Heart left ventricle (tissue), 16 donors: ENCODE results near the gene XDH. TPM values are rescaled to one million over a fixed set of nuclear protein-coding genes. Genes with fewer than 3 reads are reported as not detected.

Experiments used
- ATAC-seq, 4 donors: fragments of 200-7000 bp; cut with Tn5 transposase; one replicate each; pipeline ENCODE4 v1.9.1; 2020 to 2022; ENCODE audit warnings: moderate library complexity in 4 of 4, mild to moderate bottlenecking in 3 of 4, moderate number of reproducible peaks in 1 of 4
- DNase-seq, 5 donors: peaks; one replicate each; pipeline ENCODE4 v3.0.0-alpha.2; 2020
- H3K27ac ChIP-seq, 12 donors: fragments of 200-600 bp; sonication (generic) in 4 of 12; one replicate each; pipeline versions ENCODE4 v1.5.0 to v1.8.0; 2016 to 2022; ENCODE audit warnings: mild to moderate bottlenecking in 2 of 12
- H3K27me3 ChIP-seq, 9 donors: fragments of 200-600 bp; sonication (generic) in 2 of 9; one replicate each; pipeline versions ENCODE4 v1.5.1 to v1.8.0; 2016 to 2022; ENCODE audit warnings: mild to moderate bottlenecking in 3 of 9
- H3K36me3 ChIP-seq, 9 donors: fragments of 200-600 bp; sonication (generic) in 2 of 9; one replicate each; pipeline versions ENCODE4 v1.5.0 to v1.8.0; 2018 to 2022; ENCODE audit warnings: mild to moderate bottlenecking in 2 of 9
- H3K4me1 ChIP-seq, 12 donors: fragments of 200-600 bp; sonication (generic) in 4 of 12; one replicate each; pipeline versions ENCODE4 v1.5.0 to v1.8.0; 2016 to 2022; ENCODE audit warnings: mild to moderate bottlenecking in 3 of 12
- H3K4me3 ChIP-seq, 12 donors: fragments of 200-600 bp; sonication (generic) in 4 of 12; one replicate each; pipeline versions ENCODE4 v1.5.0 to v1.8.0; 2017 to 2022; ENCODE audit warnings: mild to moderate bottlenecking in 9 of 12, moderate library complexity in 4 of 12
- H3K9me3 ChIP-seq, 12 donors: fragments of 200-600 bp; sonication (generic) in 4 of 12; one replicate each; pipeline versions ENCODE4 v1.5.0 to v1.8.0; 2016 to 2022; ENCODE audit warnings: mild to moderate bottlenecking in 1 of 12
- CTCF ChIP-seq, 12 donors: fragments of 200-600 bp; sonication (generic) in 4 of 12; IDR thresholded peaks; one replicate each; pipeline versions ENCODE4 v1.5.0 to v1.8.0; 2018 to 2022; ENCODE audit warnings: antibody characterized with exemption in 12 of 12, mild to moderate bottlenecking in 5 of 12
- POLR2A ChIP-seq, 2 donors: fragments of 450-650 bp; IDR thresholded peaks; one replicate each; pipeline ENCODE4 v1.6.1; 2017; ENCODE audit warnings: antibody characterized with exemption in 2 of 2, mild to moderate bottlenecking in 2 of 2, moderate library complexity in 2 of 2
- WGBS, 4 donors: extraction: QIAGEN DNeasy Blood & Tissue Kit in 2 of 4; methylation state at CpG; one replicate each; pipeline versions ENCODE4 v1.1.5 to v1.1.7; 2013 to 2018; 5-methylcytosine and 5-hydroxymethylcytosine counted together
- intact Hi-C, 10 donors: fragments of 100-400 bp; cut with DNase I; formaldehyde crosslinking; loops; one replicate each; pipeline versions ENCODE4 v1.11.1 to v1.14.2; 2022
- polyA plus RNA-seq, 2 donors: library from polyadenylated mRNA; stranded (reverse); fragments of 200-250 nt; gene quantifications; one replicate each; pipeline ENCODE4 v1.2.3, GENCODE V29; 2013
- total RNA-seq, 9 donors: library from RNA; depleted of rRNA in 2 of 9; stranded (reverse); fragments of >200 nt in 2 of 9; fragmentation: NEBNext Ultra II Directional in 3 of 9; extraction: Animal tissue kit (Norgen Biotek cat#: 25700) in 3 of 9; gene quantifications; one replicate each; pipeline versions ENCODE4 v1.1.0 to v1.2.4, GENCODE V29; 2016 to 2023
- donor health status: ischemic (EF 13 %, LVEDD 7.1; RV severe dilation, severe dysfunction).
- donor health status: healthy with polysubstance abuse.
- donor health status: DM: no; HTN: yes; CAD: no.
- donor health status: DM: no; HTN: no; CAD: no.
- donor health status: ischemic (EF 25% LVEDD 6.9; RV normal size, moderate dysfunction).
- donor health status: ischemic (EF 25% LVEDD 5.7; RV mildly dilated, moderate dysfunction).
- donor health status: healthy.
- donor health status: DM: yes; HTN: yes; CAD: no.
- donor health status: ischemic (EF 35%, LVEDD 5.7; RV mildly dilated, moderate dysfunction).
- donor health status: nonischemic (EF 11% LVEDD 7.7; RV severe dilation, severe dysfunction).
- donor health status: DM: yes; HTN: yes; CAD: no.
- donor health status: PGD.
- donor health status: ischemic (EF 29% LVEDD 5.4; RV normal size, mild dysfunction).
- donor health status: nonischemic (EF 23%, LVEDD 6.1; RV moderate dilation, normal function).

Gene XDH
- total and polyA plus RNA-seq, 11 donors, result 0.06 to 0.08 TPM; not detected in 9

- no peak for DNase-seq
- no peak for TF ChIP-seq POLR2A (IDR thresholded peaks at IDR 0.05)
- Histone ChIP-seq H3K4me1 (no peaks in the 10 kb centered on the region), H3K4me3 (no peak overlapping the region), H3K27me3 (no peaks in the 10 kb centered on the region), H3K27ac (no peak overlapping the region), H3K36me3 (no peaks in the 10 kb centered on the region), H3K9me3 (no peaks in the 10 kb centered on the region)
- no peak for ATAC-seq
- intact Hi-C loops, result no loop called here
- 36 to 52% (median 47%) methylated on average over 2 of the region's 2 CpGs for WGBS, 4 donors
Observed at GRCh38 chr2:31401580-31401979, 13.0 kb downstream of the XDH start.

GRCh38 chr2:31398881-31399280, 15.7 kb downstream of the XDH start:
- H3K4me3 ChIP-seq, result no peak overlapping the region
- ATAC-seq, result no peak
- TF ChIP-seq POLR2A (IDR thresholded peaks at IDR 0.05) (no peak), CTCF (IDR thresholded peaks at IDR 0.05) (no peak)
- H3K9me3 ChIP-seq, result no peaks in the 10 kb centered on the region
- 88 to 89% (median 88%) methylated on average over 2 of the region's 2 CpGs for WGBS, 4 donors
- H3K27me3 ChIP-seq, result no peaks in the 10 kb centered on the region
- H3K27ac ChIP-seq, result no peak overlapping the region
- no peaks in the 10 kb centered on the region for H3K4me1 ChIP-seq
- intact Hi-C loops, result no loop called here
- DNase-seq, result no peak
- H3K36me3 ChIP-seq, result no peaks in the 10 kb centered on the region

GRCh38 chr2:31397094-31397493, 17.4 kb downstream of the XDH start:
- DNase-seq, result peak in 2 of 5 donors; percentile 72 to 78
- Histone ChIP-seq H3K36me3 (no peaks in the 10 kb centered on the region), H3K27ac (no peak overlapping the region), H3K4me1 (no peaks in the 10 kb centered on the region), H3K27me3 (no peaks in the 10 kb centered on the region), H3K4me3 (no peak overlapping the region), H3K9me3 (no peaks in the 10 kb centered on the region)
- intact Hi-C loops, result no loop called here
- peak; percentile 55 to 92 (median 84) for ATAC-seq
- TF ChIP-seq POLR2A (IDR thresholded peaks at IDR 0.05) (no peak), CTCF (IDR thresholded peaks at IDR 0.05) (no peak)
- 47 to 52% (median 51%) methylated on average over 4 of the region's 4 CpGs for WGBS, 4 donors

- H3K27me3 ChIP-seq, result no peaks in the 10 kb centered on the region
- intact Hi-C loops, result no loop called here
- no peaks in the 10 kb centered on the region for H3K4me1 ChIP-seq
- H3K9me3 ChIP-seq, result no peaks in the 10 kb centered on the region
- DNase-seq, result no peak
- H3K4me3 ChIP-seq, result no peak overlapping the region
- H3K36me3 ChIP-seq, result no peaks in the 10 kb centered on the region
- ATAC-seq, result no peak
- TF ChIP-seq CTCF (IDR thresholded peaks at IDR 0.05) (no peak), POLR2A (IDR thresholded peaks at IDR 0.05) (no peak)
- H3K27ac ChIP-seq, result no peak overlapping the region
Observed at GRCh38 chr2:31390324-31390723, 24.2 kb downstream of the XDH start.

- Histone ChIP-seq H3K9me3 (no peaks in the 10 kb centered on the region), H3K36me3 (no peaks in the 10 kb centered on the region), H3K4me3 (no peak overlapping the region), H3K27ac (no peak overlapping the region), H3K4me1 (peaks cover 0 to 9% (median 0%) of the 10 kb centered on the region in 12 donors), H3K27me3 (no peaks in the 10 kb centered on the region)
- WGBS, 4 donors, result 78 to 85% (median 82%) methylated on average over 4 of the region's 4 CpGs
- no peak for TF ChIP-seq CTCF (IDR thresholded peaks at IDR 0.05)
- TF ChIP-seq POLR2A (IDR thresholded peaks at IDR 0.05), result no peak
- no peak for DNase-seq
- no peak for ATAC-seq
- intact Hi-C loops, result no loop called here
Observed at GRCh38 chr2:31388736-31389135, 25.8 kb downstream of the XDH start.
